ENCODE measurements around the gene OCA2.

The OCA2 gene

GRCh38 chr15:28084547-28084946 lies 14.6 kb downstream of the OCA2 start:
- TF ChIP-seq CTCF (IDR thresholded peaks at IDR 0.05; ENCODE audit: low read depth, low read length, missing control alignments): no peak
- no peak for DNase-seq
- H3K27ac ChIP-seq: no peak overlapping the region
- H3K36me3 ChIP-seq (replicated peaks): no peaks in the 10 kb centered on the region
- no peak overlapping the region for H3K4me3 ChIP-seq (ENCODE audit: low read depth, low read length)
- no peaks in the 10 kb centered on the region for H3K27me3 ChIP-seq (replicated peaks)
- in situ Hi-C loops (cut with HindIII; ENCODE audit: low pct_ligation_motif_present, low sequenced_read_pairs): no loop called here

- TF ChIP-seq CTCF (IDR thresholded peaks at IDR 0.05; ENCODE audit: low read depth, low read length, missing control alignments): no peak
- no peak overlapping the region for H3K4me3 ChIP-seq (ENCODE audit: low read depth, low read length)
- H3K27ac ChIP-seq: no peak overlapping the region
- in situ Hi-C loops (cut with HindIII; ENCODE audit: low pct_ligation_motif_present, low sequenced_read_pairs): no loop called here
- no peaks in the 10 kb centered on the region for H3K36me3 ChIP-seq (replicated peaks)
- no peak for DNase-seq
- no peaks in the 10 kb centered on the region for H3K27me3 ChIP-seq (replicated peaks)
These were observed 16.0 kb downstream of the OCA2 start for GRCh38 chr15:28082891-28083684.

- Histone ChIP-seq H3K36me3 (replicated peaks) (no peaks in the 10 kb centered on the region), H3K27ac (no peak overlapping the region), H3K4me3 (ENCODE audit: low read depth, low read length) (no peak overlapping the region), H3K27me3 (replicated peaks) (no peaks in the 10 kb centered on the region)
- in situ Hi-C loops (cut with HindIII; ENCODE audit: low pct_ligation_motif_present, low sequenced_read_pairs): no loop called here
- no peak for DNase-seq
- no peak for TF ChIP-seq CTCF (IDR thresholded peaks at IDR 0.05; ENCODE audit: low read depth, low read length, missing control alignments)
These were observed 17.5 kb downstream of the OCA2 start for GRCh38 chr15:28081594-28081993.

- Histone ChIP-seq H3K27me3 (replicated peaks) (no peaks in the 10 kb centered on the region), H3K27ac (no peak overlapping the region), H3K36me3 (replicated peaks) (no peaks in the 10 kb centered on the region), H3K4me3 (ENCODE audit: low read depth, low read length) (no peak overlapping the region)
- in situ Hi-C loops (cut with HindIII; ENCODE audit: low pct_ligation_motif_present, low sequenced_read_pairs): no loop called here
- TF ChIP-seq CTCF (IDR thresholded peaks at IDR 0.05; ENCODE audit: low read depth, low read length, missing control alignments): no peak
- DNase-seq: no peak
These were observed 18.7 kb downstream of the OCA2 start for GRCh38 chr15:28080386-28080785.

- no peaks in the 10 kb centered on the region for H3K36me3 ChIP-seq (replicated peaks)
- no peak for DNase-seq
- H3K27ac ChIP-seq: no peak overlapping the region
- in situ Hi-C loops (cut with HindIII; ENCODE audit: low pct_ligation_motif_present, low sequenced_read_pairs): no loop called here
- TF ChIP-seq CTCF (IDR thresholded peaks at IDR 0.05; ENCODE audit: low read depth, low read length, missing control alignments): no peak
- H3K4me3 ChIP-seq (ENCODE audit: low read depth, low read length): no peak overlapping the region
- H3K27me3 ChIP-seq (replicated peaks): no peaks in the 10 kb centered on the region
These were observed 19.7 kb downstream of the OCA2 start for GRCh38 chr15:28079313-28079969.
